OCI-M2 (cell line): ENCODE measurements around the gene NQO2.
A peak's percentile ranks its signal among the peaks of the same experiment; 100 is the strongest.
"Not testable (repeated sequence)": the region's sequence is repeated elsewhere in the genome, so short reads cannot be mapped to it uniquely, and the experiment has no call there.

Experiments
- DNase-seq: peaks from one replicate; lab custom pipeline; 2025; ENCODE audit not compliant: unreplicated experiment; lab: John Stamatoyannopoulos, UW

NQO2 gene

GRCh38 chr6:2988426-2989331 is 11.0 kb upstream of the NQO2 start:
- peak; percentile 79 for DNase-seq

- peak; percentile 94 for DNase-seq
Observed at GRCh38 chr6:2989332-2990247, 10.1 kb upstream of the NQO2 start.

GRCh38 chr6:2990248-2990931 is 9.3 kb upstream of the NQO2 start:
- peak; percentile 84 for DNase-seq

- no peak for DNase-seq
Observed at GRCh38 chr6:2990932-2991506, 8.7 kb upstream of the NQO2 start.

GRCh38 chr6:2992330-2992979 is 7.2 kb upstream of the NQO2 start:
- no peak for DNase-seq

- no peak for DNase-seq
Observed at GRCh38 chr6:2993755-2994317, 5.9 kb upstream of the NQO2 start.

- DNase-seq, result not testable (repeated sequence)
Observed at GRCh38 chr6:2998249-2998997, 1.3 kb upstream of the NQO2 start.

GRCh38 chr6:2998998-2999617 is 586 bp upstream of the NQO2 start:
- DNase-seq, result no peak

GRCh38 chr6:3001146-3001772 is 1.6 kb downstream of the NQO2 start:
- DNase-seq, result no peak

- DNase-seq, result no peak
Observed at GRCh38 chr6:3001773-3002293, 2.1 kb downstream of the NQO2 start.

- not testable (repeated sequence) for DNase-seq
Observed at GRCh38 chr6:3003226-3003625, 3.5 kb downstream of the NQO2 start.

GRCh38 chr6:3005077-3005476 is 5.4 kb downstream of the NQO2 start:
- DNase-seq, result no peak

GRCh38 chr6:3005874-3006273 is 6.2 kb downstream of the NQO2 start:
- no peak for DNase-seq

GRCh38 chr6:3006476-3006875 is 6.8 kb downstream of the NQO2 start:
- DNase-seq, result no peak

GRCh38 chr6:3007571-3007970 is 7.9 kb downstream of the NQO2 start:
- DNase-seq, result no peak

GRCh38 chr6:3008712-3009265 is 9.1 kb downstream of the NQO2 start:
- not testable (repeated sequence) for DNase-seq

GRCh38 chr6:3009930-3010329 is 10.2 kb downstream of the NQO2 start:
- DNase-seq, result no peak

- no peak for DNase-seq
Observed at GRCh38 chr6:3011158-3011557, 11.5 kb downstream of the NQO2 start.
